GM06990 (cell line): Measurements from ENCODE around the gene YIPF3.
"Not testable (repeated sequence)": the region's sequence is repeated elsewhere in the genome, so short reads cannot be mapped to it uniquely, and the experiment has no call there.

Experiments used
- DNase-seq: peaks from one replicate; pipeline ENCODE4 v3.0.0-alpha.2; 2011; ENCODE audit not compliant: insufficient read length; ENCODE audit errors: extremely low read depth
- H3K27me3 ChIP-seq: replicated peaks from 2 replicates; pipeline ENCODE4 v1.6.0; 2011; ENCODE audit warnings: low read length; ENCODE audit not compliant: control insufficient read depth, insufficient read depth
- H3K36me3 ChIP-seq: 2 replicates; pipeline ENCODE4 v1.5.1; 2011; ENCODE audit warnings: low read length; ENCODE audit not compliant: control insufficient read depth, insufficient read depth
- H3K4me3 ChIP-seq: replicated peaks from 2 replicates; pipeline ENCODE4 v1.5.1; 2011; ENCODE audit warnings: low read depth, mild to moderate bottlenecking, control low read depth, low read length
- TF ChIP-seq, protein P1 (sequence below): IDR thresholded peaks from 2 replicates; pipeline ENCODE4 v1.5.1; 2011; ENCODE audit warnings: low read length, control low read depth, mild to moderate bottlenecking, inconsistent platforms; ENCODE audit not compliant: insufficient read depth, poor library complexity, severe bottlenecking

YIPF3 gene

DNA sequence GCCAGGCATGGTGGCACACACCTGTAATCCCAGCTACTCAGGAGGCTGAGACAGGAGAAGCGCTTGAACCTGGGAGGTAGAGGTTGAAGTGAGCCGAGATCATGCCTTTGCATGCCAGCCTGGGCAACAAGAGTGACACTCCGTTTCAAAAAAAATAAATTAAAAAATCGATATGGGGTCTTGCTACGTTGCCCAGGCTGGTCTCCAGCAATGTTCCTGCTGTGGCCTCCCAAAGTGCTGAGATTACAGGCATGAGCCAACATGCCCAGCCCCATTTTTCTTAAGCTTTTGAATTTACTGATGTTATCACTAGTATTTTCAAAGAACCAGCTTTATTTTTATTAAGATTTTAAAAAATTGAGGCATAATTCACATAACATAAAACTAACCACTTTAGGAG lies 23.8 kb upstream of the YIPF3 start:
- TF ChIP-seq, protein P1, sequence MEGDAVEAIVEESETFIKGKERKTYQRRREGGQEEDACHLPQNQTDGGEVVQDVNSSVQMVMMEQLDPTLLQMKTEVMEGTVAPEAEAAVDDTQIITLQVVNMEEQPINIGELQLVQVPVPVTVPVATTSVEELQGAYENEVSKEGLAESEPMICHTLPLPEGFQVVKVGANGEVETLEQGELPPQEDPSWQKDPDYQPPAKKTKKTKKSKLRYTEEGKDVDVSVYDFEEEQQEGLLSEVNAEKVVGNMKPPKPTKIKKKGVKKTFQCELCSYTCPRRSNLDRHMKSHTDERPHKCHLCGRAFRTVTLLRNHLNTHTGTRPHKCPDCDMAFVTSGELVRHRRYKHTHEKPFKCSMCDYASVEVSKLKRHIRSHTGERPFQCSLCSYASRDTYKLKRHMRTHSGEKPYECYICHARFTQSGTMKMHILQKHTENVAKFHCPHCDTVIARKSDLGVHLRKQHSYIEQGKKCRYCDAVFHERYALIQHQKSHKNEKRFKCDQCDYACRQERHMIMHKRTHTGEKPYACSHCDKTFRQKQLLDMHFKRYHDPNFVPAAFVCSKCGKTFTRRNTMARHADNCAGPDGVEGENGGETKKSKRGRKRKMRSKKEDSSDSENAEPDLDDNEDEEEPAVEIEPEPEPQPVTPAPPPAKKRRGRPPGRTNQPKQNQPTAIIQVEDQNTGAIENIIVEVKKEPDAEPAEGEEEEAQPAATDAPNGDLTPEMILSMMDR: no peak
- no peak for DNase-seq
- Histone ChIP-seq H3K27me3 (no peaks in the 10 kb centered on the region), H3K36me3 (peaks cover 3% of the 10 kb centered on the region), H3K4me3 (no peak overlapping the region)

DNA sequence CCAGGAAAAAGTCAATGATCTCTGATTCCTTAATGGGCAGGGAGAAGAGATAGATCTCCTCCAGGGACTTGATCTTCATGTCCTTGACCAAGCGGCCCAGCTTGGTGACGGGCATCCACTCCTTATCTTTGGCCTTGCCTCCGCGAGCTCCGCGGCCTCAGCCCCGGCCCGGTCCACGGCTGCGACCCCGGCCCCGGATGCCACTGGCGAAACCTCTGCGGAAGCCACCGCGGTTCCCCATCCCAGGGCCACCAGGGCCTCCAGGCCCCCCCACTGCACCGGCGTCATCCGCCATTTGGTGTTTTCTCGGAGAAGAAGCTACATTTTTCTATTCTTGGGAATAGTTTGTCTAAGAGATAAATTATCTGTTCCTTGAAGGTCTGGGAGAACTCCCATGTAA lies 22.7 kb upstream of the YIPF3 start:
- not testable (repeated sequence) for H3K36me3 ChIP-seq, DNase-seq, H3K27me3 ChIP-seq, H3K4me3 ChIP-seq

DNA sequence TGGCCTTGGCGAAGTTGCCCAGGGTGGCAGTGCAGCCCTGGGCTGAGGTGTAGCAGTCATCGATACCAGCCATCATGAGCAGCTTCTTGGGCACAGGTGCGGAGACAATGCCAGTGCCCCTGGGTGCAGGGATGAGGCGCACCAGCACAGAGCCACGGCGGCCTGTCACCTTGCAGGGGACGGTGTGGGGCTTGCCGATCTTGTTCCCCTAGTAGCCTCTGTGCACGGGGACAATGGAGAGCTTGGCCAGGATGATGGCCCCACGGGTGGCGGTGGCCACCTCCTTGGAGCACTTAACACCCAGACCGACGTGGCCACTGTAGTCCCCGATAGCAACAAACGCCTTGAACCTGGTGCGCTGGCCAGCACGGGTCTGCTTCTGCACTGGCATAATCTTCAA lies 22.3 kb upstream of the YIPF3 start:
- not testable (repeated sequence) for H3K4me3 ChIP-seq, H3K27me3 ChIP-seq, DNase-seq, H3K36me3 ChIP-seq

DNA sequence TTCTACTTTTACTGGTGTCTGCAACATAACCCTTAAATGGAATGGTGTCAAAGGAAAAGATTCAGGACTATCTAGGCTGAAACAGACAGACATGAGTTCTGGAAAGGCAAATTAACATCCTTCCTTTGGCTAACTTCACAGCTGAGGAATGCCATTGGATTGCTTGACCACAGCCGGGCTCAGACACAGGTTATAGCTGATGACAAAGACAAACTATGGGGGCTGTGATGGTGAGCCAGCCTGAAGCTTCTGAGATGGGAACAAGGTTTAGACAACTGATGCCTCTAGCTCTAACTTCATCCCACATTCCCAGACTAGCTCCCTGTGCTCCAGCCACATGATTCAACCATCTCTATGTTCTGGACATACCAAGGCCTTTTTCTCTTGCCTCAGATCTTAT lies 15.5 kb upstream of the YIPF3 start:
- H3K36me3 ChIP-seq: peaks cover 24% of the 10 kb centered on the region
- H3K4me3 ChIP-seq: no peak overlapping the region
- no peak for DNase-seq
- TF ChIP-seq, protein P1: no peak
- H3K27me3 ChIP-seq: no peaks in the 10 kb centered on the region

DNA sequence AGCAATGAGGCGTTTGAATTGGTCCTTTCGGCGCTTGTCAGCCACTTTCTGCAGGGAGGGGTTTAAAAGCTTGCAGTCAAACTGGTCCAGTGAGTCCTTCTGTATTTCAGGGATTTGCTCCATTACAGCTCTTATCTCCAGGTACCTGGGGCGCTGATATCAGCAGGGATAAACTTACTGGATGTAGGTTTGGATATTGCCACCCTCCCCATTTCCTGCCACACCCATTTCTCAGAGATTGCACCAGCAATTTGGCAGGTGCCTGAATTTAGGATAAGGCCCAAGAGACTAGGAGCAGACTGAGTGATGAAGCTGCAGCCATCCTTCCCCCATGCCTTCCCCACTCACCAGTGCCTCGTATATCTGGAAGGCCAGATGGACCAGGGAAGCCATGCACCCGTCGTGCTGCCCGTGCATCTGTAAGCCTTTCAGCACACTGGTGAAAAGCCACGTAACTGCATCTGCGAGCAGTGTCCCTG lies 7.8 kb upstream of the YIPF3 start:
- no peak for DNase-seq
- Histone ChIP-seq H3K36me3 (peaks cover 43% of the 10 kb centered on the region), H3K27me3 (no peaks in the 10 kb centered on the region), H3K4me3 (no peak overlapping the region)
- TF ChIP-seq, protein P1: no peak

DNA sequence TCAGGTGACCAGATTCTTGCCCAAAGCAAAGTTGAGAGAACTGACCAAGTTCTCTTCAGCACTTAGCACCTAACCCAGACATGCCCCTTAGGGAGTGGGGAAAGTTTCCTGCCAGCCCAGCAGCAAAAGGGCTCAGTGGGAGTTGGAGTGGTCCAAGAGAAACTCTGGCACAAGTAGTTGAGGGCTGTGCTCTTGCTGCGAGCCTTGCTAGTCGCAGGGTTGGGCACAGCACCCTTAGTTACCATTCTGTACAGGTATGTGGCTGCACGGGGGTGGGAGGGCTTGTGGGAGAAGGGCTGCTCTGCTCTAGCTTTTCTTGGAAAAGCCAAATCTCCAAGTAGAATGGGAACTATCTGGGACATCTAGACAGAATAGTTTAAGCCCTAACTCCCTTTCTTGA lies 6.6 kb upstream of the YIPF3 start:
- TF ChIP-seq, protein P1: no peak
- DNase-seq: no peak
- peaks cover 39% of the 10 kb centered on the region for H3K36me3 ChIP-seq

DNA sequence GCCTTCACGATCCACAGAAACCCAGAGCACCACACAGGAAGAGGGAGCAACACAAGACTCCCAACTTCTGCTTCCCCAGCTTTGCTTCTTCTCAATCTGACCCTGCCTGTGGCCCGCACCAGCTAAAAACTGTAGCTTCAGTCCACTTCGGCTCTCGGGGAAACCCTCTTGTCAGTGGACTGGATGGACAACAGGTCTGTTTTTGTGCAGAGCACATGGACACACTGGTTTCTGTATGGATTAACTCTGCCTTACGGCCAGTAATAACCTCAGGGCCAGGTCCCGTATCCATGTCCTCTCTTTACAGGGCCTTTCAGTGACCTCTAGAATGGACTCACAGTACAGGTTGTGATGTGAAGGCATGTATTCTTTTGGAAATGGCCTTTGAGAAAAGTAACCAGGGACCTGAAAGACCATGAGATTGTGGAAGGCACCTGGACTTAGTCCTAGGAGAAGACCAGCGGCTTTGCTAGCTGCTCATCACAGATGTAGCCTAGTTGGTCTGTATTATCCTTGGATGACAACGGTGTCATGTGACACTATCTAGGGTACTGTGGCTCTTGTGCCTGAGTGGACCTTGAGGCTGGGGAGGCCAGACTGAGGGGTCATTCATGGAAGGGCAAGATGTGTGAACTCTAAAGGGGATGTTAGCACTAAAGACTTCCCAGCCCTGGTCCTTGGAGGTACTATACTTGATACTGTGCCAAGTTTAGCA lies 6.0 kb upstream of the YIPF3 start:
- TF ChIP-seq, protein P1: no peak

More for the DNA sequence above, 6.6 kb upstream of the YIPF3 start:
- Histone ChIP-seq H3K27me3 (no peaks in the 10 kb centered on the region), H3K4me3 (no peak overlapping the region)

More for the DNA sequence above, 6.0 kb upstream of the YIPF3 start:
- Histone ChIP-seq H3K4me3 (no peak overlapping the region), H3K27me3 (no peaks in the 10 kb centered on the region), H3K36me3 (peaks cover 37% of the 10 kb centered on the region)
- DNase-seq: no peak
